ENCODE results near the gene CAB39L. TPM values are rescaled to one million over a fixed set of nuclear protein-coding genes. Genes with fewer than 3 reads are reported as not detected.

CAB39L gene
- total and polyA plus RNA-seq, 2 of the 13 experiments (the other 11 are each of a cell fraction or from before 2014, with no cell fraction given) = 3.1 to 6.1 TPM

- TF ChIP-seq IKZF5 (CRISPR knock-in tag; IDR thresholded peaks at IDR 0.05) (peak; percentile 56; the same call in 1 of the 2 replicates), NONO (IDR thresholded peaks at IDR 0.05) (no peak), NONO (CRISPR knock-in tag; conservative IDR thresholded peaks at IDR 0.05) (peak; percentile 71), ZNF747 (CRISPR knock-in tag; IDR thresholded peaks at IDR 0.05; ENCODE audit: borderline replicate concordance) (peak; percentile 73; the same call in 1 of the 2 replicates), ZNF362 (CRISPR knock-in tag; IDR thresholded peaks at IDR 0.05; ENCODE audit: borderline replicate concordance) (peak; percentile 69; the same call in 1 of the 2 replicates), ZNF205 (CRISPR knock-in tag; IDR thresholded peaks at IDR 0.05) (no peak), CAMTA2 (CRISPR knock-in tag; IDR thresholded peaks at IDR 0.05; ENCODE audit: borderline replicate concordance) (no peak), ZNF670 (CRISPR knock-in tag; IDR thresholded peaks at IDR 0.05; ENCODE audit: borderline replicate concordance) (peak; percentile 89), PLSCR1 (CRISPR knock-in tag; IDR thresholded peaks at IDR 0.05; ENCODE audit: borderline replicate concordance) (no peak), ZNF607 (CRISPR knock-in tag; IDR thresholded peaks at IDR 0.05; ENCODE audit: borderline replicate concordance) (0 out of 2 replicates have a peak, but pooled peaks have one; percentile 45), ZNF124 (CRISPR knock-in tag; IDR thresholded peaks at IDR 0.05) (peak; percentile 14; the same call in 1 of the 2 replicates), ZNF180 (CRISPR knock-in tag; IDR thresholded peaks at IDR 0.05; ENCODE audit: borderline replicate concordance, low read depth) (no peak), HBP1 (CRISPR knock-in tag; IDR thresholded peaks at IDR 0.05; ENCODE audit: low read depth) (peak; percentile 62; the same call in 1 of the 2 replicates), NCOA2 (CRISPR knock-in tag; IDR thresholded peaks at IDR 0.05) (peak; percentile 62), ZNF138 (CRISPR knock-in tag; IDR thresholded peaks at IDR 0.05; ENCODE audit: low read depth) (0 out of 2 replicates have a peak, but pooled peaks have one; percentile 19), AKAP8 (CRISPR knock-in tag; IDR thresholded peaks at IDR 0.05) (no peak), CEBPB (IDR thresholded peaks at IDR 0.05; ENCODE audit: borderline replicate concordance, low read depth, low read length) (no peak), ZNF503 (CRISPR knock-in tag; IDR thresholded peaks at IDR 0.05) (no peak), ZNF569 (CRISPR knock-in tag; IDR thresholded peaks at IDR 0.05; ENCODE audit: borderline replicate concordance) (no peak), ZNF513 (CRISPR knock-in tag; conservative IDR thresholded peaks at IDR 0.05) (no peak)
Observed at GRCh38 chr13:49443704-49444523, at the start of gene CAB39L, which contains the start of gene SETDB2 (continued).

Data from HepG2 (cell line).